Activated T-cell treated with anti-CD3 and anti-CD28 coated beads for 4 hours (primary cell): ENCODE results near the gene ATXN7L1.

ENCODE experiments used
- DNase-seq: peaks from one replicate; pipeline ENCODE4 v3.0.0-alpha.2; 2020

ATXN7L1 gene

GRCh38 chr7:105565190-105565589, 311.2 kb downstream of the ATXN7L1 start:
- no peak for DNase-seq

- DNase-seq, result no peak
Observed at GRCh38 chr7:105559926-105560325, 316.5 kb downstream of the ATXN7L1 start.
